ENCODE results near the gene MKNK2.

Gene MKNK2

GRCh38 chr19:2061495-2062388, 10.7 kb upstream of the MKNK2 start:
- peak overlapping the region; percentile 89 for H3K9ac ChIP-seq (ENCODE audit: low read length)
- H3K4me1 ChIP-seq (ENCODE audit: control insufficient read depth, insufficient read depth, low read length) = peaks cover 75% of the 10 kb centered on the region
- H3K9me3 ChIP-seq (ENCODE audit: control insufficient read depth, low read length) = no peaks in the 10 kb centered on the region
- no peaks in the 10 kb centered on the region for H3K36me3 ChIP-seq (ENCODE audit: control insufficient read depth, insufficient read depth, low read length)
- H3K4me3 ChIP-seq (ENCODE audit: low read length) = peak overlapping the region; percentile 96
- no peaks in the 10 kb centered on the region for H3K27me3 ChIP-seq (ENCODE audit: control insufficient read depth, insufficient read depth, low read length)

GRCh38 chr19:2060884-2061494, 9.9 kb upstream of the MKNK2 start:
- Histone ChIP-seq H3K4me3 (ENCODE audit: low read length) (peak overlapping the region; percentile 55), H3K4me1 (ENCODE audit: control insufficient read depth, insufficient read depth, low read length) (peaks cover 81% of the 10 kb centered on the region), H3K27me3 (ENCODE audit: control insufficient read depth, insufficient read depth, low read length) (no peaks in the 10 kb centered on the region), H3K9ac (ENCODE audit: low read length) (peak overlapping the region; percentile 89), H3K9me3 (ENCODE audit: control insufficient read depth, low read length) (no peaks in the 10 kb centered on the region), H3K36me3 (ENCODE audit: control insufficient read depth, insufficient read depth, low read length) (no peaks in the 10 kb centered on the region)

GRCh38 chr19:2059422-2060201, 8.6 kb upstream of the MKNK2 start:
- peak overlapping the region; percentile 89 for H3K9ac ChIP-seq (ENCODE audit: low read length)
- peaks cover 82% of the 10 kb centered on the region for H3K4me1 ChIP-seq (ENCODE audit: control insufficient read depth, insufficient read depth, low read length)
- H3K36me3 ChIP-seq (ENCODE audit: control insufficient read depth, insufficient read depth, low read length) = no peaks in the 10 kb centered on the region
- H3K4me3 ChIP-seq (ENCODE audit: low read length) = peak overlapping the region; percentile 31
- no peaks in the 10 kb centered on the region for H3K27me3 ChIP-seq (ENCODE audit: control insufficient read depth, insufficient read depth, low read length)
- no peaks in the 10 kb centered on the region for H3K9me3 ChIP-seq (ENCODE audit: control insufficient read depth, low read length)

GRCh38 chr19:2058570-2059421, 7.8 kb upstream of the MKNK2 start:
- H3K4me1 ChIP-seq (ENCODE audit: control insufficient read depth, insufficient read depth, low read length) = peaks cover 79% of the 10 kb centered on the region
- no peaks in the 10 kb centered on the region for H3K9me3 ChIP-seq (ENCODE audit: control insufficient read depth, low read length)
- H3K9ac ChIP-seq (ENCODE audit: low read length) = peak overlapping the region; percentile 89
- H3K36me3 ChIP-seq (ENCODE audit: control insufficient read depth, insufficient read depth, low read length) = no peaks in the 10 kb centered on the region
- peak overlapping the region; percentile 31 for H3K4me3 ChIP-seq (ENCODE audit: low read length)
- H3K27me3 ChIP-seq (ENCODE audit: control insufficient read depth, insufficient read depth, low read length) = no peaks in the 10 kb centered on the region

- Histone ChIP-seq H3K36me3 (ENCODE audit: control insufficient read depth, insufficient read depth, low read length) (no peaks in the 10 kb centered on the region), H3K9me3 (ENCODE audit: control insufficient read depth, low read length) (no peaks in the 10 kb centered on the region), H3K9ac (ENCODE audit: low read length) (no peak overlapping the region), H3K4me3 (ENCODE audit: low read length) (no peak overlapping the region), H3K4me1 (ENCODE audit: control insufficient read depth, insufficient read depth, low read length) (peaks cover 76% of the 10 kb centered on the region), H3K27me3 (ENCODE audit: control insufficient read depth, insufficient read depth, low read length) (no peaks in the 10 kb centered on the region)
Observed at GRCh38 chr19:2057484-2058469, 6.7 kb upstream of the MKNK2 start.

- no peaks in the 10 kb centered on the region for H3K9me3 ChIP-seq (ENCODE audit: control insufficient read depth, low read length)
Observed at GRCh38 chr19:2056837-2057192, 5.8 kb upstream of the MKNK2 start.

GRCh38 chr19:2055931-2056836, 5.1 kb upstream of the MKNK2 start:
- Histone ChIP-seq H3K27me3 (ENCODE audit: control insufficient read depth, insufficient read depth, low read length) (no peaks in the 10 kb centered on the region), H3K4me3 (ENCODE audit: low read length) (no peak overlapping the region), H3K9me3 (ENCODE audit: control insufficient read depth, low read length) (no peaks in the 10 kb centered on the region), H3K36me3 (ENCODE audit: control insufficient read depth, insufficient read depth, low read length) (no peaks in the 10 kb centered on the region), H3K9ac (ENCODE audit: low read length) (peak overlapping the region; percentile 61), H3K4me1 (ENCODE audit: control insufficient read depth, insufficient read depth, low read length) (peaks cover 79% of the 10 kb centered on the region)

More at GRCh38 chr19:2056837-2057192, 5.8 kb upstream of the MKNK2 start:
- H3K4me3 ChIP-seq (ENCODE audit: low read length) = no peak overlapping the region
- no peak overlapping the region for H3K9ac ChIP-seq (ENCODE audit: low read length)
- no peaks in the 10 kb centered on the region for H3K36me3 ChIP-seq (ENCODE audit: control insufficient read depth, insufficient read depth, low read length)
- peaks cover 75% of the 10 kb centered on the region for H3K4me1 ChIP-seq (ENCODE audit: control insufficient read depth, insufficient read depth, low read length)
- H3K27me3 ChIP-seq (ENCODE audit: control insufficient read depth, insufficient read depth, low read length) = no peaks in the 10 kb centered on the region

- no peaks in the 10 kb centered on the region for H3K36me3 ChIP-seq (ENCODE audit: control insufficient read depth, insufficient read depth, low read length)
- peaks cover 67% of the 10 kb centered on the region for H3K4me1 ChIP-seq (ENCODE audit: control insufficient read depth, insufficient read depth, low read length)
- H3K9me3 ChIP-seq (ENCODE audit: control insufficient read depth, low read length) = no peaks in the 10 kb centered on the region
- no peak overlapping the region for H3K4me3 ChIP-seq (ENCODE audit: low read length)
- no peak overlapping the region for H3K9ac ChIP-seq (ENCODE audit: low read length)
- H3K27me3 ChIP-seq (ENCODE audit: control insufficient read depth, insufficient read depth, low read length) = no peaks in the 10 kb centered on the region
Observed at GRCh38 chr19:2054763-2055162, 3.7 kb upstream of the MKNK2 start.

GRCh38 chr19:2053601-2054389, 2.8 kb upstream of the MKNK2 start:
- Histone ChIP-seq H3K4me3 (ENCODE audit: low read length) (no peak overlapping the region), H3K9ac (ENCODE audit: low read length) (no peak overlapping the region), H3K27me3 (ENCODE audit: control insufficient read depth, insufficient read depth, low read length) (no peaks in the 10 kb centered on the region), H3K9me3 (ENCODE audit: control insufficient read depth, low read length) (no peaks in the 10 kb centered on the region), H3K36me3 (ENCODE audit: control insufficient read depth, insufficient read depth, low read length) (no peaks in the 10 kb centered on the region), H3K4me1 (ENCODE audit: control insufficient read depth, insufficient read depth, low read length) (peaks cover 67% of the 10 kb centered on the region)
